HepG2 (cell line): Measurements from ENCODE around the gene OSER1. TPM values are rescaled to one million over a fixed set of nuclear protein-coding genes. Genes with fewer than 3 reads are reported as not detected.

Source experiments
- HCFC1 ChIP-seq: fragments of 150-350 bp; IDR thresholded peaks from 2 replicates; pipeline ENCODE4 v1.6.1; 2014; ENCODE audit warnings: low read depth, low read length
- HDAC2 ChIP-seq: sonication (generic); formaldehyde crosslinking; IDR thresholded peaks from 2 replicates; pipeline ENCODE4 v1.4.0; 2020; ENCODE audit warnings: missing genetic modification reagents
- HNF4A ChIP-seq: sonication (generic); formaldehyde crosslinking; IDR thresholded peaks from 2 replicates; pipeline ENCODE4 v1.4.0; 2020; ENCODE audit warnings: missing genetic modification reagents
- PLRG1 ChIP-seq: fragments of 450-650 bp; conservative IDR thresholded peaks from 2 replicates; pipeline ENCODE4 v1.6.1; 2016
- SAP130 ChIP-seq: IDR thresholded peaks from 2 replicates; pipeline ENCODE4 v1.6.1; 2016; ENCODE audit warnings: low read depth
- SNRNP70 ChIP-seq: fragments of 200-400 bp; formaldehyde crosslinking; IDR thresholded peaks from 2 replicates; pipeline ENCODE4 v1.6.1; 2017; ENCODE audit warnings: mild to moderate bottlenecking, low read depth, low read length, moderate library complexity
- THAP11 ChIP-seq: IDR thresholded peaks from 2 replicates; pipeline ENCODE4 v1.6.1; 2016; ENCODE audit warnings: missing biosample characterization, missing genetic modification reagents
- U2AF1 ChIP-seq: fragments of 200-400 bp; formaldehyde crosslinking; optimal IDR thresholded peaks from 2 replicates; pipeline ENCODE3; 2017; ENCODE audit warnings: mild to moderate bottlenecking, low read depth, low read length
- YEATS4 ChIP-seq: sonication (generic); formaldehyde crosslinking; IDR thresholded peaks from 2 replicates; pipeline ENCODE4 v1.4.0; 2020; ENCODE audit warnings: missing genetic modification reagents, borderline replicate concordance
- ZNF20 ChIP-seq: sonication (generic); formaldehyde crosslinking; IDR thresholded peaks from 2 replicates; pipeline ENCODE4 v1.4.0; 2020; ENCODE audit warnings: mild to moderate bottlenecking, moderate library complexity, missing genetic modification reagents
- ZNF251 ChIP-seq: sonication (generic); formaldehyde crosslinking; IDR thresholded peaks from 2 replicates; pipeline ENCODE4 v1.9.0; 2021; ENCODE audit warnings: mild to moderate bottlenecking, missing genetic modification reagents
- ZNF557 ChIP-seq: sonication (generic); formaldehyde crosslinking; IDR thresholded peaks from 2 replicates; pipeline ENCODE4 v1.4.0; 2020; ENCODE audit warnings: missing genetic modification reagents
- ZNF569 ChIP-seq: sonication (generic); formaldehyde crosslinking; IDR thresholded peaks from 2 replicates; pipeline ENCODE4 v1.5.0; 2020; ENCODE audit warnings: mild to moderate bottlenecking, missing genetic modification reagents, moderate library complexity, borderline replicate concordance
- ZNF570 ChIP-seq: sonication (generic); formaldehyde crosslinking; IDR thresholded peaks from 2 replicates; pipeline ENCODE4 v1.4.0; 2020; ENCODE audit warnings: mild to moderate bottlenecking, missing genetic modification reagents, borderline replicate concordance
- ZNF773 ChIP-seq: sonication (generic); formaldehyde crosslinking; IDR thresholded peaks from 2 replicates; pipeline ENCODE4 v1.4.0; 2020; ENCODE audit warnings: missing genetic modification reagents, borderline replicate concordance
- polyA plus RNA-seq, 8 experiments: library from polyadenylated mRNA; depleted of rRNA in 3 of 8; stranded (reverse) in 7 of 8; unstranded in 1 of 8; fragments of >200 nt; fragmentation: Illumina TruSeq in 4 of 8; extraction: Trizol in 4 of 8; gene quantifications; 2 replicates each; pipeline versions ENCODE4 v1.2.1 to v1.2.3, GENCODE V29; 2011 to 2016; ENCODE audit warnings: low read depth in 4 of 8, missing spikeins in 1 of 8, mixed read lengths in 1 of 8; ENCODE audit not compliant: insufficient read depth in 1 of 8
- total RNA-seq, 5 experiments: library from RNA; depleted of rRNA; stranded (reverse); fragments of >200 nt; fragmentation: Illumina TruSeq; extraction: Trizol; gene quantifications; 2 replicates each; pipeline ENCODE4 v1.2.3, GENCODE V29; 2016; ENCODE audit warnings: low read depth in 1 of 5
- TF ChIP-seq, protein P1 (sequence below): sonication (generic); formaldehyde crosslinking; conservative IDR thresholded peaks from 2 replicates; pipeline ENCODE4 v1.8.0; 2022; ENCODE audit warnings: low read depth, missing genetic modification reagents
- TF ChIP-seq, protein P2 (sequence below): sonication (generic); formaldehyde crosslinking; conservative IDR thresholded peaks from 2 replicates; pipeline ENCODE4 v1.5.0; 2020; ENCODE audit warnings: missing genetic modification reagents

The OSER1 gene
- total and polyA plus RNA-seq, 2 of the 13 experiments (the other 11 are each of a cell fraction or from before 2014, with no cell fraction given): 71.2 to 71.5 TPM

GRCh38 chr20:44215125-44215524 is 4.6 kb upstream of the OSER1 start (continued):
- TF ChIP-seq, protein P1, sequence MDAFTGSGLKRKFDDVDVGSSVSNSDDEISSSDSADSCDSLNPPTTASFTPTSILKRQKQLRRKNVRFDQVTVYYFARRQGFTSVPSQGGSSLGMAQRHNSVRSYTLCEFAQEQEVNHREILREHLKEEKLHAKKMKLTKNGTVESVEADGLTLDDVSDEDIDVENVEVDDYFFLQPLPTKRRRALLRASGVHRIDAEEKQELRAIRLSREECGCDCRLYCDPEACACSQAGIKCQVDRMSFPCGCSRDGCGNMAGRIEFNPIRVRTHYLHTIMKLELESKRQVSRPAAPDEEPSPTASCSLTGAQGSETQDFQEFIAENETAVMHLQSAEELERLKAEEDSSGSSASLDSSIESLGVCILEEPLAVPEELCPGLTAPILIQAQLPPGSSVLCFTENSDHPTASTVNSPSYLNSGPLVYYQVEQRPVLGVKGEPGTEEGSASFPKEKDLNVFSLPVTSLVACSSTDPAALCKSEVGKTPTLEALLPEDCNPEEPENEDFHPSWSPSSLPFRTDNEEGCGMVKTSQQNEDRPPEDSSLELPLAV (CRISPR knock-in tag): no peak
- TF ChIP-seq ZNF773 (CRISPR knock-in tag): no peak
- no peak for TF ChIP-seq ZNF570
- TF ChIP-seq, protein P2, sequence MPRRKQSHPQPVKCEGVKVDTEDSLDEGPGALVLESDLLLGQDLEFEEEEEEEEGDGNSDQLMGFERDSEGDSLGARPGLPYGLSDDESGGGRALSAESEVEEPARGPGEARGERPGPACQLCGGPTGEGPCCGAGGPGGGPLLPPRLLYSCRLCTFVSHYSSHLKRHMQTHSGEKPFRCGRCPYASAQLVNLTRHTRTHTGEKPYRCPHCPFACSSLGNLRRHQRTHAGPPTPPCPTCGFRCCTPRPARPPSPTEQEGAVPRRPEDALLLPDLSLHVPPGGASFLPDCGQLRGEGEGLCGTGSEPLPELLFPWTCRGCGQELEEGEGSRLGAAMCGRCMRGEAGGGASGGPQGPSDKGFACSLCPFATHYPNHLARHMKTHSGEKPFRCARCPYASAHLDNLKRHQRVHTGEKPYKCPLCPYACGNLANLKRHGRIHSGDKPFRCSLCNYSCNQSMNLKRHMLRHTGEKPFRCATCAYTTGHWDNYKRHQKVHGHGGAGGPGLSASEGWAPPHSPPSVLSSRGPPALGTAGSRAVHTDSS (CRISPR knock-in tag): no peak
- TF ChIP-seq HDAC2: peak; percentile 18; the same call in 1 of the 2 replicates
- TF ChIP-seq ZNF251 (CRISPR knock-in tag): no peak
- TF ChIP-seq PLRG1: no peak
- no peak for TF ChIP-seq ZNF569 (CRISPR knock-in tag)
- no peak for TF ChIP-seq YEATS4 (CRISPR knock-in tag)
- peak; percentile 51; the same call in 1 of the 2 replicates for TF ChIP-seq THAP11 (CRISPR knock-in tag)
- TF ChIP-seq SNRNP70: no peak
- no peak for TF ChIP-seq U2AF1
- no peak for TF ChIP-seq ZNF557 (CRISPR knock-in tag)
- no peak for TF ChIP-seq HCFC1
- TF ChIP-seq HNF4A: no peak
- no peak for TF ChIP-seq ZNF20
- TF ChIP-seq SAP130 (CRISPR knock-in tag): peak; percentile 49; the same call in 1 of the 2 replicates
